ENCODE results near the gene LMF1.
A peak's percentile ranks its signal among the peaks of the same experiment; 100 is the strongest.

Gene LMF1

GRCh38 chr16:973366-973765 is 2.6 kb upstream of the LMF1 start:
- no peak for TF ChIP-seq EZH2phosphoT487 (IDR thresholded peaks at IDR 0.05; ENCODE audit: borderline replicate concordance, low read length)
- TF ChIP-seq, protein P1, sequence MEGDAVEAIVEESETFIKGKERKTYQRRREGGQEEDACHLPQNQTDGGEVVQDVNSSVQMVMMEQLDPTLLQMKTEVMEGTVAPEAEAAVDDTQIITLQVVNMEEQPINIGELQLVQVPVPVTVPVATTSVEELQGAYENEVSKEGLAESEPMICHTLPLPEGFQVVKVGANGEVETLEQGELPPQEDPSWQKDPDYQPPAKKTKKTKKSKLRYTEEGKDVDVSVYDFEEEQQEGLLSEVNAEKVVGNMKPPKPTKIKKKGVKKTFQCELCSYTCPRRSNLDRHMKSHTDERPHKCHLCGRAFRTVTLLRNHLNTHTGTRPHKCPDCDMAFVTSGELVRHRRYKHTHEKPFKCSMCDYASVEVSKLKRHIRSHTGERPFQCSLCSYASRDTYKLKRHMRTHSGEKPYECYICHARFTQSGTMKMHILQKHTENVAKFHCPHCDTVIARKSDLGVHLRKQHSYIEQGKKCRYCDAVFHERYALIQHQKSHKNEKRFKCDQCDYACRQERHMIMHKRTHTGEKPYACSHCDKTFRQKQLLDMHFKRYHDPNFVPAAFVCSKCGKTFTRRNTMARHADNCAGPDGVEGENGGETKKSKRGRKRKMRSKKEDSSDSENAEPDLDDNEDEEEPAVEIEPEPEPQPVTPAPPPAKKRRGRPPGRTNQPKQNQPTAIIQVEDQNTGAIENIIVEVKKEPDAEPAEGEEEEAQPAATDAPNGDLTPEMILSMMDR (IDR thresholded peaks at IDR 0.05; ENCODE audit: low read depth, low read length, poor library complexity, severe bottlenecking): no peak
- peaks cover 6% of the 10 kb centered on the region; the same call in 1 of the 2 replicates for H3K9me3 ChIP-seq (ENCODE audit: control insufficient read depth, insufficient read depth, low read length)
- peak overlapping the region; percentile 80 for H3K4me2 ChIP-seq (ENCODE audit: low read length)
- H3K79me2 ChIP-seq (ENCODE audit: control insufficient read depth, low read length): peaks cover 17% of the 10 kb centered on the region
- peak overlapping the region; percentile 62 for H3K4me3 ChIP-seq (ENCODE audit: low read length)
- no peaks in the 10 kb centered on the region for H3K27me3 ChIP-seq (ENCODE audit: control insufficient read depth, low read length)
- peaks cover 19% of the 10 kb centered on the region for H3F3A ChIP-seq (ENCODE audit: control insufficient read depth, insufficient read depth)
- peaks cover 15% of the 10 kb centered on the region for H3K36me3 ChIP-seq (ENCODE audit: control insufficient read depth, low read length)
- peak overlapping the region; percentile 97 for H3K27ac ChIP-seq (ENCODE audit: low read depth, low read length)
- no peaks in the 10 kb centered on the region for H4K20me1 ChIP-seq (ENCODE audit: control insufficient read depth, insufficient read depth, low read depth, low read length)
- peaks cover 71% of the 10 kb centered on the region for H3K4me1 ChIP-seq (ENCODE audit: control insufficient read depth, low read length)
- H3K9me2 ChIP-seq (replicated peaks; ENCODE audit: control insufficient read depth, low read length): no peaks in the 10 kb centered on the region

DNA sequence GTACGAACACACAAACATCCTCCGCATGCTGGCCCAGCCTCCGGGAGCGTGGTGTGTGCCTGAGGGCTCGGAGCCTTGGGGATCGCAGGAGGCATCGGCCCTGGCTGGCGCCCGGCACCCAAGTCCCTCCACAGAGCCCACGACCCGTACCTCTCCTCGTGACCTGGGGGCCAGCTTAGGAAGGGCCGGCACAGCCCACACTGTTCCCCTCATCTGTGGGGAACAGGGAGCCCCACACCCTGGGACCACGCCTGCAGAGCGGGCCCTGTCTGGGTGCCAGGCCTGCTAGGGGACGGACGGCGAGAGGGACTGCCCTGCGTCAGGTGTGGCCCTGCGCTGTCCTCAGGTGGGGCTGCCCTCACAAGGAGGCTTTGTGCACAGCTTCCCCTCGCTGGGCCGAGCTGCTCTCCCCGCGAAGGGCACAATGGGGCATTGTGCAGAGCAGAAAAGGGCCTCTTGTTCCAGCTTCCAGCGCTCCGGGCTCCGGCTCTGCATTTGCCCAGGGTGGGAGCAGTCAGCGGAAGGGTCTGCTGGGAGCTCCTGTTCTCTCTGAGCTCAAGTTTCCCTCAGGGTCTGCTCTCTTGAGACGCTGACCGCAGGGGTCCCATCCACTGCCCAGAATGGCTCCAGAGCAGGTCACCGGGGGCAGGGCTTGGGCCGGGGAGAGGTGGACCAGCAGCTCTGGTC is 1.7 kb upstream of the LMF1 start:
- TF ChIP-seq, protein P1 (IDR thresholded peaks at IDR 0.05; ENCODE audit: low read depth, low read length, poor library complexity, severe bottlenecking): no peak
- no peak for TF ChIP-seq EZH2phosphoT487 (IDR thresholded peaks at IDR 0.05; ENCODE audit: borderline replicate concordance, low read length)
- no peak overlapping the region for H3K4me2 ChIP-seq (ENCODE audit: low read length)
- H3K27me3 ChIP-seq (ENCODE audit: control insufficient read depth, low read length): no peaks in the 10 kb centered on the region
- no peak overlapping the region for H3K4me3 ChIP-seq (ENCODE audit: low read length)
- peaks cover 18% of the 10 kb centered on the region for H3K36me3 ChIP-seq (ENCODE audit: control insufficient read depth, low read length)
- peaks cover 26% of the 10 kb centered on the region for H3K79me2 ChIP-seq (ENCODE audit: control insufficient read depth, low read length)
- H3F3A ChIP-seq (ENCODE audit: control insufficient read depth, insufficient read depth): peaks cover 19% of the 10 kb centered on the region
- H3K4me1 ChIP-seq (ENCODE audit: control insufficient read depth, low read length): peaks cover 67% of the 10 kb centered on the region
- H3K27ac ChIP-seq (ENCODE audit: low read depth, low read length): peak overlapping the region; percentile 97; the same call in 1 of the 2 replicates
- H4K20me1 ChIP-seq (ENCODE audit: control insufficient read depth, insufficient read depth, low read depth, low read length): no peaks in the 10 kb centered on the region
- H3K9me2 ChIP-seq (replicated peaks; ENCODE audit: control insufficient read depth, low read length): no peaks in the 10 kb centered on the region
- H3K9me3 ChIP-seq (ENCODE audit: control insufficient read depth, insufficient read depth, low read length): peaks cover 6% of the 10 kb centered on the region; the same call in 1 of the 2 replicates

DNA sequence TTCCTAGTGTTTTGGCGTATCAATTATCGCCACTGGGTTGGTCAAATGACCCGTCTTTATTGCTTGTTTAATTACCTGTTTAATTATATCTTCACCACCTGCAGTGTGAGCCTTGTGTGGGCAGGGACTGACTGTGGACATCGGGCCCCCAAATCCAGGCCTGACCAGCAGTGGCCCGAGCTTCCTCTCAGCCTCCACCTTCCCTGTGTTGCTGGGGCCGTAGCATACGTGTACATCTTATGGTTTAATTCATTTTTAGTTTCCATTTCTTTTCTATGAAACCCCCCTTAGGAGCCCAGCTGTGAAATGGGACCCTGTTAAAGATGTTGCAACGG is 1.2 kb upstream of the LMF1 start:
- H3F3A ChIP-seq (ENCODE audit: control insufficient read depth, insufficient read depth): peaks cover 19% of the 10 kb centered on the region
- no peaks in the 10 kb centered on the region for H3K9me2 ChIP-seq (replicated peaks; ENCODE audit: control insufficient read depth, low read length)
- no peak overlapping the region for H3K4me2 ChIP-seq (ENCODE audit: low read length)
- no peak overlapping the region for H3K4me3 ChIP-seq (ENCODE audit: low read length)
- H3K27me3 ChIP-seq (ENCODE audit: control insufficient read depth, low read length): no peaks in the 10 kb centered on the region
- peaks cover 31% of the 10 kb centered on the region for H3K79me2 ChIP-seq (ENCODE audit: control insufficient read depth, low read length)
- peaks cover 24% of the 10 kb centered on the region for H3K36me3 ChIP-seq (ENCODE audit: control insufficient read depth, low read length)
- TF ChIP-seq, protein P1 (IDR thresholded peaks at IDR 0.05; ENCODE audit: low read depth, low read length, poor library complexity, severe bottlenecking): no peak
- no peak for TF ChIP-seq EZH2phosphoT487 (IDR thresholded peaks at IDR 0.05; ENCODE audit: borderline replicate concordance, low read length)
- H3K4me1 ChIP-seq (ENCODE audit: control insufficient read depth, low read length): peaks cover 67% of the 10 kb centered on the region
- no peak overlapping the region for H3K27ac ChIP-seq (ENCODE audit: low read depth, low read length)
- H3K9me3 ChIP-seq (ENCODE audit: control insufficient read depth, insufficient read depth, low read length): peaks cover 6% of the 10 kb centered on the region; the same call in 1 of the 2 replicates
- no peaks in the 10 kb centered on the region for H4K20me1 ChIP-seq (ENCODE audit: control insufficient read depth, insufficient read depth, low read depth, low read length)

All from DOHH2 (cell line).